HG02623 (cell line): ENCODE data around the gene FN3KRP.

Experiments
- ATAC-seq: cut with Tn5 transposase; IDR thresholded peaks from one replicate; pipeline ENCODE4 v1.9.1; 2021; ENCODE audit warnings: moderate library complexity; ENCODE audit not compliant: unreplicated experiment

FN3KRP gene

GRCh38 chr17:82716203-82717010 lies at the start of gene FN3KRP:
Gene FN3KRP, plus strand, starts transcription at chr17:82716706. Its CDS starts 50 bp downstream, at chr17:82716756.
- peak; percentile 65 for ATAC-seq

GRCh38 chr17:82666931-82667667 lies 49.4 kb upstream of the FN3KRP start:
- ATAC-seq = no peak

GRCh38 chr17:82667668-82668000 lies 48.9 kb upstream of the FN3KRP start:
- ATAC-seq = no peak

GRCh38 chr17:82668024-82668630 lies 48.4 kb upstream of the FN3KRP start:
- ATAC-seq = no peak

GRCh38 chr17:82668631-82669099 lies 47.8 kb upstream of the FN3KRP start:
- ATAC-seq = no peak

- no peak for ATAC-seq
Observed at GRCh38 chr17:82670661-82671450, 45.6 kb upstream of the FN3KRP start.

GRCh38 chr17:82674656-82675475 lies 41.6 kb upstream of the FN3KRP start:
- no peak for ATAC-seq

- no peak for ATAC-seq
Observed at GRCh38 chr17:82675476-82676245, 40.8 kb upstream of the FN3KRP start.

GRCh38 chr17:82677353-82677925 lies 39.1 kb upstream of the FN3KRP start:
- no peak for ATAC-seq

- ATAC-seq = no peak
Observed at GRCh38 chr17:82678265-82678891, 38.1 kb upstream of the FN3KRP start.

GRCh38 chr17:82679586-82680465 lies 36.7 kb upstream of the FN3KRP start:
- no peak for ATAC-seq

GRCh38 chr17:82681547-82681946 lies 35.0 kb upstream of the FN3KRP start:
- ATAC-seq = no peak

GRCh38 chr17:82683534-82683933 lies 33.0 kb upstream of the FN3KRP start:
- ATAC-seq = no peak

GRCh38 chr17:82684228-82684841 lies 32.2 kb upstream of the FN3KRP start:
- ATAC-seq = no peak

GRCh38 chr17:82685291-82685690 lies 31.2 kb upstream of the FN3KRP start:
- no peak for ATAC-seq

GRCh38 chr17:82686366-82687324 lies 29.9 kb upstream of the FN3KRP start:
- ATAC-seq = no peak
